ENCODE measurements around the gene YTHDC1.

The YTHDC1 gene

GRCh38 chr4:68319040-68319439, 30.9 kb downstream of the YTHDC1 start:
- H3K4me2 ChIP-seq (ENCODE audit: low read length) = no peak overlapping the region
- WGBS (ENCODE audit: extremely low coverage, insufficient coverage, insufficient read length) = no CpG with 5 or more reads among the region's 1 CpG
- no peak overlapping the region for H4K8ac ChIP-seq (ENCODE audit: low read depth, low read length)
- no peak overlapping the region for H2AFZ ChIP-seq (ENCODE audit: insufficient read depth, low read length, poor library complexity)
- no peak overlapping the region for H4K12ac ChIP-seq (ENCODE audit: low read depth, low read length)
- no peak overlapping the region for H2BK5ac ChIP-seq (ENCODE audit: low read depth, low read length, poor library complexity)
- H3K27ac ChIP-seq (ENCODE audit: low read depth, low read length) = no peak overlapping the region
- no peak overlapping the region for H3K18ac ChIP-seq (ENCODE audit: low read length)
- no peak overlapping the region for H2AK5ac ChIP-seq (ENCODE audit: low read length)
- no peaks in the 10 kb centered on the region for H3K79me1 ChIP-seq (ENCODE audit: low read length)
- H3K4me1 ChIP-seq (ENCODE audit: control insufficient read depth in 1 of 2, insufficient read depth in 2 of 2, low read length in 2 of 2) = no peaks in the 10 kb centered on the region
- no peak overlapping the region for H3K9ac ChIP-seq (ENCODE audit: low read length)
- no peak overlapping the region for H2BK120ac ChIP-seq (ENCODE audit: insufficient read depth, low read length, poor library complexity)
- H3K9me3 ChIP-seq (ENCODE audit: insufficient read depth, low read depth, low read length) = peaks cover 3% of the 10 kb centered on the region
- no peaks in the 10 kb centered on the region for H3K27me3 ChIP-seq (ENCODE audit: insufficient read depth, low read length)
- H4K91ac ChIP-seq (ENCODE audit: low read depth, low read length) = no peak overlapping the region
- H3K4ac ChIP-seq (ENCODE audit: low read depth, low read length) = no peak overlapping the region
- no peak overlapping the region for H3K23ac ChIP-seq (ENCODE audit: low read length)
- H2BK12ac ChIP-seq (ENCODE audit: low read length) = no peak overlapping the region
- peaks cover 14 to 22% of the 10 kb centered on the region in 2 experiments for H3K36me3 ChIP-seq (ENCODE audit: control insufficient read depth in 1 of 2, insufficient read depth in 2 of 2, low read length in 2 of 2)
- DNase-seq = no peak
- no peaks in the 10 kb centered on the region for H3K79me2 ChIP-seq (ENCODE audit: control insufficient read depth, insufficient read depth, low read length, poor library complexity)
- H3K4me3 ChIP-seq (ENCODE audit: low read depth, low read length) = no peak overlapping the region
- H3K14ac ChIP-seq (ENCODE audit: low read length) = no peak overlapping the region

- Histone ChIP-seq H3K23ac (ENCODE audit: low read length) (no peak overlapping the region), H3K79me1 (ENCODE audit: low read length) (no peaks in the 10 kb centered on the region), H3K4me1 (ENCODE audit: control insufficient read depth in 1 of 2, insufficient read depth in 2 of 2, low read length in 2 of 2) (no peaks in the 10 kb centered on the region), H3K4ac (ENCODE audit: low read depth, low read length) (no peak overlapping the region), H3K27me3 (ENCODE audit: insufficient read depth, low read length) (no peaks in the 10 kb centered on the region), H3K36me3 (ENCODE audit: control insufficient read depth in 1 of 2, insufficient read depth in 2 of 2, low read length in 2 of 2) (peaks cover 14 to 21% of the 10 kb centered on the region in 2 experiments), H2BK12ac (ENCODE audit: low read length) (no peak overlapping the region), H2BK120ac (ENCODE audit: insufficient read depth, low read length, poor library complexity) (no peak overlapping the region), H3K27ac (ENCODE audit: low read depth, low read length) (no peak overlapping the region), H4K12ac (ENCODE audit: low read depth, low read length) (no peak overlapping the region), H4K91ac (ENCODE audit: low read depth, low read length) (no peak overlapping the region), H3K79me2 (ENCODE audit: control insufficient read depth, insufficient read depth, low read length, poor library complexity) (no peaks in the 10 kb centered on the region), H2AFZ (ENCODE audit: insufficient read depth, low read length, poor library complexity) (no peak overlapping the region), H2AK5ac (ENCODE audit: low read length) (no peak overlapping the region), H3K14ac (ENCODE audit: low read length) (no peak overlapping the region), H3K9ac (ENCODE audit: low read length) (no peak overlapping the region), H2BK5ac (ENCODE audit: low read depth, low read length, poor library complexity) (no peak overlapping the region), H3K9me3 (ENCODE audit: insufficient read depth, low read depth, low read length) (peaks cover 3% of the 10 kb centered on the region), H3K18ac (ENCODE audit: low read length) (no peak overlapping the region), H4K8ac (ENCODE audit: low read depth, low read length) (no peak overlapping the region), H3K4me3 (ENCODE audit: low read depth, low read length) (no peak overlapping the region), H3K4me2 (ENCODE audit: low read length) (no peak overlapping the region)
- no peak for DNase-seq
- whole genome bisulfite sequencing (ENCODE audit: extremely low coverage, insufficient coverage, insufficient read length) = no CpG with 5 or more reads among the region's 5 CpGs
Observed at GRCh38 chr4:68316193-68316969, 33.5 kb downstream of the YTHDC1 start.

- Histone ChIP-seq H3K79me2 (ENCODE audit: control insufficient read depth, insufficient read depth, low read length, poor library complexity) (no peaks in the 10 kb centered on the region), H2BK5ac (ENCODE audit: low read depth, low read length, poor library complexity) (no peak overlapping the region), H3K4me1 (ENCODE audit: control insufficient read depth in 1 of 2, insufficient read depth in 2 of 2, low read length in 2 of 2) (no peaks in the 10 kb centered on the region), H3K36me3 (ENCODE audit: control insufficient read depth in 1 of 2, insufficient read depth in 2 of 2, low read length in 2 of 2) (peaks cover 6 to 10% of the 10 kb centered on the region in 2 experiments), H3K4me3 (ENCODE audit: low read depth, low read length) (no peak overlapping the region), H2AFZ (ENCODE audit: insufficient read depth, low read length, poor library complexity) (no peak overlapping the region), H3K9ac (ENCODE audit: low read length) (no peak overlapping the region), H3K23ac (ENCODE audit: low read length) (no peak overlapping the region), H3K18ac (ENCODE audit: low read length) (no peak overlapping the region), H3K79me1 (ENCODE audit: low read length) (no peaks in the 10 kb centered on the region), H3K9me3 (ENCODE audit: insufficient read depth, low read depth, low read length) (no peaks in the 10 kb centered on the region), H3K4me2 (ENCODE audit: low read length) (no peak overlapping the region), H3K27ac (ENCODE audit: low read depth, low read length) (no peak overlapping the region), H4K8ac (ENCODE audit: low read depth, low read length) (no peak overlapping the region), H3K4ac (ENCODE audit: low read depth, low read length) (no peak overlapping the region), H3K27me3 (ENCODE audit: insufficient read depth, low read length) (no peaks in the 10 kb centered on the region), H4K91ac (ENCODE audit: low read depth, low read length) (no peak overlapping the region), H3K14ac (ENCODE audit: low read length) (no peak overlapping the region), H2BK12ac (ENCODE audit: low read length) (no peak overlapping the region), H4K12ac (ENCODE audit: low read depth, low read length) (no peak overlapping the region), H2BK120ac (ENCODE audit: insufficient read depth, low read length, poor library complexity) (no peak overlapping the region), H2AK5ac (ENCODE audit: low read length) (no peak overlapping the region)
- DNase-seq = no peak
- no CpG with 5 or more reads among the region's 3 CpGs for WGBS (ENCODE audit: extremely low coverage, insufficient coverage, insufficient read length)
Observed at GRCh38 chr4:68310651-68311247, 39.1 kb downstream of the YTHDC1 start.

- Histone ChIP-seq H3K79me1 (ENCODE audit: low read length) (no peaks in the 10 kb centered on the region), H3K9me3 (ENCODE audit: insufficient read depth, low read depth, low read length) (no peaks in the 10 kb centered on the region), H3K27ac (ENCODE audit: low read depth, low read length) (no peak overlapping the region), H3K23ac (ENCODE audit: low read length) (no peak overlapping the region), H2BK5ac (ENCODE audit: low read depth, low read length, poor library complexity) (no peak overlapping the region), H4K12ac (ENCODE audit: low read depth, low read length) (no peak overlapping the region), H3K36me3 (ENCODE audit: control insufficient read depth in 1 of 2, insufficient read depth in 2 of 2, low read length in 2 of 2) (no peaks in the 10 kb centered on the region), H3K27me3 (ENCODE audit: insufficient read depth, low read length) (no peaks in the 10 kb centered on the region), H4K91ac (ENCODE audit: low read depth, low read length) (no peak overlapping the region), H3K18ac (ENCODE audit: low read length) (no peak overlapping the region), H2BK12ac (ENCODE audit: low read length) (no peak overlapping the region), H2AK5ac (ENCODE audit: low read length) (no peak overlapping the region), H3K4me1 (ENCODE audit: control insufficient read depth in 1 of 2, insufficient read depth in 2 of 2, low read length in 2 of 2) (no peaks in the 10 kb centered on the region), H4K8ac (ENCODE audit: low read depth, low read length) (no peak overlapping the region), H3K14ac (ENCODE audit: low read length) (no peak overlapping the region), H3K79me2 (ENCODE audit: control insufficient read depth, insufficient read depth, low read length, poor library complexity) (no peaks in the 10 kb centered on the region), H3K4ac (ENCODE audit: low read depth, low read length) (no peak overlapping the region), H3K9ac (ENCODE audit: low read length) (no peak overlapping the region), H3K4me2 (ENCODE audit: low read length) (no peak overlapping the region), H2AFZ (ENCODE audit: insufficient read depth, low read length, poor library complexity) (no peak overlapping the region), H3K4me3 (ENCODE audit: low read depth, low read length) (no peak overlapping the region), H2BK120ac (ENCODE audit: insufficient read depth, low read length, poor library complexity) (no peak overlapping the region)
- DNase-seq = no peak
- WGBS (ENCODE audit: extremely low coverage, insufficient coverage, insufficient read length) = no CpG with 5 or more reads among the region's 9 CpGs
Observed at GRCh38 chr4:68304731-68305130, 45.2 kb downstream of the YTHDC1 start.

Data from trophoblast cell (in vitro differentiated cells and primary cell).